B cell (primary cell): ENCODE results near the gene VPS41. TPM values are rescaled to one million over a fixed set of nuclear protein-coding genes. Genes with fewer than 3 reads are reported as not detected.

Experiments
- ATAC-seq: fragments of 200-7000 bp; cut with Tn5 transposase; one replicate; pipeline ENCODE4 v1.10.0; 2021; ENCODE audit warnings: low read depth, mild to moderate bottlenecking, moderate number of reproducible peaks, moderate library complexity
- CTCF ChIA-PET: fragments of 350-600 bp; sonication (Branson Sonifier 250); formaldehyde crosslinking; loops from one replicate; lab custom pipeline; 2021; ENCODE audit warnings: antibody characterized with exemption, inconsistent platforms; lab: Charles Lee
- POLR2A ChIA-PET: fragments of 350-600 bp; sonication (Branson Sonifier 250); formaldehyde crosslinking; loops from one replicate; lab custom pipeline; 2021; ENCODE audit warnings: antibody characterized with exemption; lab: Charles Lee
- DNase-seq: peaks from one replicate; pipeline ENCODE4 v3.0.0; 2013
- H2AFZ ChIP-seq: 2 replicates; pipeline ENCODE4 v1.6.1; 2012; ENCODE audit warnings: mild to moderate bottlenecking, low read depth, low read length; ENCODE audit not compliant: insufficient read depth, poor library complexity, severe bottlenecking
- H3K27ac ChIP-seq, 2 donors: 1 replicate in 1 of 2; 2 replicates in 1 of 2; pipeline ENCODE4 v1.5.1; 2012 to 2013; ENCODE audit warnings: low read length in 2 of 2, mild to moderate bottlenecking in 2 of 2, moderate library complexity in 1 of 2
- H3K27me3 ChIP-seq, 4 experiments: fragments of 200-600 bp in 1 of 4; sonication (generic) in 1 of 4; replicated peaks in 1 of 4; 1 replicate in 2 of 4; 2 replicates in 2 of 4; pipeline versions ENCODE4 v1.6.1 to v1.7.0; 2013 to 2016; ENCODE audit warnings: low read length in 3 of 4, mild to moderate bottlenecking in 2 of 4, mixed read lengths in 1 of 4, moderate library complexity in 1 of 4; ENCODE audit not compliant: insufficient read depth in 4 of 4, control insufficient read depth in 3 of 4; ENCODE audit errors: control extremely low read depth in 1 of 4
- H3K36me3 ChIP-seq, 2 experiments: replicated peaks in 1 of 2; 1 replicate in 1 of 2; 2 replicates in 1 of 2; pipeline versions ENCODE4 v1.6.1 to v1.7.1; 2013; ENCODE audit warnings: low read length in 1 of 2; ENCODE audit not compliant: insufficient read depth in 2 of 2, control insufficient read depth in 1 of 2; ENCODE audit errors: control extremely low read depth in 1 of 2, extremely low read depth in 1 of 2
- H3K4me1 ChIP-seq, 2 donors: fragments of 200-600 bp in 1 of 2; sonication (generic) in 1 of 2; 1 replicate in 1 of 2; 2 replicates in 1 of 2; pipeline versions ENCODE4 v1.5.1 to v1.6.1; 2013 to 2017; ENCODE audit warnings: low read length in 2 of 2; ENCODE audit not compliant: control insufficient read depth in 2 of 2, insufficient read depth in 2 of 2
- H3K4me2 ChIP-seq: replicated peaks from 2 replicates; pipeline ENCODE3; 2012; ENCODE audit warnings: mild to moderate bottlenecking, low read depth, low read length; ENCODE audit not compliant: poor library complexity, severe bottlenecking
- H3K4me3 ChIP-seq, 5 experiments: fragments of 200-600 bp in 1 of 5; sonication (generic) in 1 of 5; 1 replicate in 3 of 5; 2 replicates in 2 of 5; pipeline versions ENCODE4 v1.5.1 to v1.7.0; 2011 to 2016; ENCODE audit warnings: low read length in 4 of 5, mild to moderate bottlenecking in 4 of 5, low read depth in 2 of 5, control low read depth in 1 of 5, moderate library complexity in 1 of 5; ENCODE audit not compliant: insufficient read depth in 1 of 5; ENCODE audit errors: control extremely low read depth in 1 of 5, extremely low read depth in 1 of 5
- H3K79me2 ChIP-seq: fragments of 200-600 bp; sonication (generic); one replicate; pipeline ENCODE4 v1.6.0; 2016; ENCODE audit warnings: low read length; ENCODE audit not compliant: control insufficient read depth, insufficient read depth
- H3K9ac ChIP-seq: fragments of 200-600 bp; sonication (generic); 2 replicates; pipeline ENCODE4 v1.6.1; 2017; ENCODE audit warnings: mild to moderate bottlenecking, low read length, moderate library complexity
- H3K9me3 ChIP-seq, 3 donors: one replicate each; pipeline versions ENCODE4 v1.6.1 to v1.7.1; 2013; ENCODE audit warnings: low read length in 2 of 3; ENCODE audit not compliant: control insufficient read depth in 2 of 3, insufficient read depth in 1 of 3; ENCODE audit errors: control extremely low read depth in 1 of 3
- H4K20me1 ChIP-seq: 2 replicates; pipeline ENCODE4 v1.6.0; 2012; ENCODE audit warnings: mild to moderate bottlenecking, low read length; ENCODE audit not compliant: insufficient read depth, control insufficient read depth, poor library complexity, severe bottlenecking
- H3K27ac Mint-ChIP-seq: one replicate; pipeline ENCODE4 v1.8.0; 2021; ENCODE audit warnings: mixed read lengths
- H3K27me3 Mint-ChIP-seq: one replicate; pipeline ENCODE4 v1.8.0; 2021; ENCODE audit warnings: mixed read lengths
- H3K4me1 Mint-ChIP-seq: one replicate; pipeline ENCODE4 v1.8.0; 2021; ENCODE audit warnings: mixed read lengths
- H3K4me3 Mint-ChIP-seq: one replicate; pipeline ENCODE4 v1.8.0; 2021; ENCODE audit warnings: mixed read lengths
- H3K9me3 Mint-ChIP-seq: one replicate; pipeline ENCODE4 v1.8.0; 2022; ENCODE audit warnings: mixed read lengths; ENCODE audit not compliant: insufficient read depth
- EZH2 ChIP-seq: IDR thresholded peaks from 2 replicates; pipeline ENCODE4 v1.6.1; 2012; ENCODE audit warnings: borderline replicate concordance, low read depth, mild to moderate bottlenecking, moderate library complexity, low read length; ENCODE audit not compliant: insufficient read depth, poor library complexity, severe bottlenecking
- WGBS: methylation state at CpG from one replicate; pipeline ENCODE4 v1.1.5; 2013; ENCODE audit warnings: missing lambda C conversion rate; ENCODE audit not compliant: insufficient coverage; 5-methylcytosine and 5-hydroxymethylcytosine counted together
- intact Hi-C: fragments of 100-400 bp; cut with micrococcal nuclease; formaldehyde crosslinking; loops from one replicate; pipeline ENCODE4 v1.10.0; 2022
- polyA plus RNA-seq: library from polyadenylated mRNA; depleted of rRNA; stranded (reverse); fragments of >200 nt; gene quantifications from 2 replicates; pipeline ENCODE4 v1.2.3, GENCODE V29; 2012
- total RNA-seq, 2 donors: library from RNA; stranded (reverse); fragments of 120-200 nt in 1 of 2; gene quantifications; 1 replicate in 1 of 2; 2 replicates in 1 of 2; pipeline versions ENCODE4 v1.2.3 to v1.2.4, GENCODE V29; 2013 to 2022
- TF ChIP-seq, protein P1 (sequence below): fragments of 200-600 bp; IDR thresholded peaks from one replicate; pipeline ENCODE4 v1.8.0; 2022; ENCODE audit warnings: antibody characterized with exemption, mild to moderate bottlenecking

The VPS41 gene
- total and polyA plus RNA-seq, 2 donors (not counting 1 experiment from before 2014, with no cell fraction given): 9.3 to 114 TPM

DNA sequence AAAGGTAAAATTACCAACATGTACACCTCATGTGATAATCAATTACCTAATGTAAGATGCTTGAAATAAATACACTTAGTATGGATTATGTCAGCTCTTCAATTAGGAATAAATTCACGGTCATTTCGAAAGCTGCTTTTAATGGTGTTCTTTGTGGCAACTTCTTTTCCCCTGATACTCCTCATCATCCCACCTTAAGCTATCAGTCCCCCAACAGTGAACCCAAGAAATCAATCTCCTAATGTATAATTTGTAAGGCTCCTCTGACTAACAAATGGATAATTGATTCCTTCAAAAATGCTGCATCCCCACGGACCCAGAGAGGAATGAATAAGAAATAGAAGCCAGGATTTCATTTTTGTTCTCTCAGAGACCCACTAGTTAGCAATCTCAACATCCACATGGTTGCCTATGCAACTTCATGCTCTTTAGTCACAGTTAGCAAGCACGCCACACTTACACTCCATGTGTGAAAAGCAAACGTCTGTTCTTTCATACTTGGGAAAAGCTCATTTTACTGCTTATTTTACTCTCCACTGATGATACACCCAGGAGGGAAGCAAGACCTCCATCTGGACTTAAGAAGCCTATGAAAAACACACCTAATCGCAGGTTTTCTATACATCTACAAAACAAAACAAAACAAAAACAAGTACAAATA is 70.1 kb downstream of the VPS41 start:
- DNase-seq: no peak
- ChIA-PET POLR2A (no interaction called here), CTCF (no interaction called here)
- Histone ChIP-seq H3K4me2 (no peak overlapping the region), H3K4me3 (no peak overlapping the region), H3K36me3 (peaks cover 0 to 3% of the 10 kb centered on the region in 2 experiments), H2AFZ (no peak overlapping the region), H3K27me3 (no peaks in the 10 kb centered on the region), H3K4me1 (peaks cover 0 to 4% of the 10 kb centered on the region in 2 donors), H3K9me3 (peaks cover 0 to 2% (median 0%) of the 10 kb centered on the region in 3 donors), H3K9ac (no peak overlapping the region), H3K27ac (no peak overlapping the region), H4K20me1 (no peaks in the 10 kb centered on the region), H3K79me2 (peaks cover 26% of the 10 kb centered on the region)
- intact Hi-C loops: no loop called here
- WGBS: 92% methylated on average over 3 of the region's 6 CpGs
- ATAC-seq: no peak
- Mint-ChIP-seq H3K4me3 (no peak overlapping the region), H3K27ac (no peak overlapping the region), H3K9me3 (no peaks in the 10 kb centered on the region), H3K4me1 (peaks cover 35% of the 10 kb centered on the region), H3K27me3 (no peaks in the 10 kb centered on the region)
- TF ChIP-seq EZH2: no peak
- TF ChIP-seq, protein P1, sequence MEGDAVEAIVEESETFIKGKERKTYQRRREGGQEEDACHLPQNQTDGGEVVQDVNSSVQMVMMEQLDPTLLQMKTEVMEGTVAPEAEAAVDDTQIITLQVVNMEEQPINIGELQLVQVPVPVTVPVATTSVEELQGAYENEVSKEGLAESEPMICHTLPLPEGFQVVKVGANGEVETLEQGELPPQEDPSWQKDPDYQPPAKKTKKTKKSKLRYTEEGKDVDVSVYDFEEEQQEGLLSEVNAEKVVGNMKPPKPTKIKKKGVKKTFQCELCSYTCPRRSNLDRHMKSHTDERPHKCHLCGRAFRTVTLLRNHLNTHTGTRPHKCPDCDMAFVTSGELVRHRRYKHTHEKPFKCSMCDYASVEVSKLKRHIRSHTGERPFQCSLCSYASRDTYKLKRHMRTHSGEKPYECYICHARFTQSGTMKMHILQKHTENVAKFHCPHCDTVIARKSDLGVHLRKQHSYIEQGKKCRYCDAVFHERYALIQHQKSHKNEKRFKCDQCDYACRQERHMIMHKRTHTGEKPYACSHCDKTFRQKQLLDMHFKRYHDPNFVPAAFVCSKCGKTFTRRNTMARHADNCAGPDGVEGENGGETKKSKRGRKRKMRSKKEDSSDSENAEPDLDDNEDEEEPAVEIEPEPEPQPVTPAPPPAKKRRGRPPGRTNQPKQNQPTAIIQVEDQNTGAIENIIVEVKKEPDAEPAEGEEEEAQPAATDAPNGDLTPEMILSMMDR: no peak

DNA sequence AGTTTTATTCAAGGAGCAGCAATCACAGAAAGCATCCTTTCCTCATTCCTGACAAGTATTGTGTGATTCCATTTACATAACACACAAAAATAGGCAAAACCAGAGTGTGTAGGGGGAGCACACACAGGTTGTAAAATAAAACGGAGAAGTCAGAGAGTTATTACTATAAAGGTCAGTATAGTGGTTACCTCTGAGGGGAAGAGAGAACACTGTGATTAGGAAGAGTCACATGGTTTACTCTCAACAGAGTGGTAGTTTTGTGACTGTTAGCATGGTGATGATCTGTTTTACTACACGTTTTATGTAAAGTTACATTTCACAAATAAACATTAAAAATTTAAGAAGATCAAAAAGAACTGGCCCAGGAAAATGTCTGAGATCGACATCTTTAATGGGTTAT is 74.6 kb downstream of the VPS41 start:
- no peak overlapping the region for H3K4me2 ChIP-seq
- H3K36me3 ChIP-seq: peaks cover 0 to 5% of the 10 kb centered on the region in 2 experiments
- peaks cover 0 to 2% (median 0%) of the 10 kb centered on the region in 3 donors for H3K9me3 ChIP-seq
- WGBS: no CpG with 5 or more reads among the region's 3 CpGs
- Mint-ChIP-seq H3K4me1 (peaks cover 26% of the 10 kb centered on the region), H3K9me3 (no peaks in the 10 kb centered on the region), H3K27me3 (no peaks in the 10 kb centered on the region), H3K4me3 (no peak overlapping the region), H3K27ac (no peak overlapping the region)
- intact Hi-C loops: no loop called here
- no peaks in the 10 kb centered on the region for H3K4me1 ChIP-seq
- H4K20me1 ChIP-seq: no peaks in the 10 kb centered on the region
- no peak overlapping the region for H2AFZ ChIP-seq
- H3K27me3 ChIP-seq: no peaks in the 10 kb centered on the region
- no peak overlapping the region for H3K27ac ChIP-seq
- DNase-seq (no peak), ATAC-seq (no peak)
- CTCF ChIA-PET: no interaction called here
- no peak for TF ChIP-seq EZH2
- TF ChIP-seq, protein P1: no peak
- peaks cover 11% of the 10 kb centered on the region for H3K79me2 ChIP-seq
- POLR2A ChIA-PET: no interaction called here
- H3K4me3 ChIP-seq: no peak overlapping the region
- H3K9ac ChIP-seq: no peak overlapping the region
